Activated T-cell treated with anti-CD3 and anti-CD28 coated beads, Interleukin-2, amount 50 U/mL, for 4 hours (primary cell): ENCODE data around the gene NETO2. TPM values are rescaled to one million over a fixed set of nuclear protein-coding genes. Genes with fewer than 3 reads are reported as not detected.

ENCODE experiments used
- ATAC-seq, 2 donors: fragments of 200-7000 bp; cut with Tn5 transposase; one replicate each; pipeline ENCODE4 v1.10.0; 2021
- DNase-seq: peaks from one replicate; pipeline ENCODE4 v3.0.0-alpha.2; 2020
- H3K27me3 Mint-ChIP-seq: one replicate; pipeline ENCODE4 v1.8.0; 2021; ENCODE audit warnings: low read depth, mixed read lengths
- H3K36me3 Mint-ChIP-seq: one replicate; pipeline ENCODE4 v1.8.0; 2022; ENCODE audit warnings: mixed read lengths; ENCODE audit not compliant: insufficient read depth
- H3K4me1 Mint-ChIP-seq: one replicate; pipeline ENCODE4 v1.8.0; 2021; ENCODE audit warnings: low read depth, mixed read lengths
- H3K4me3 Mint-ChIP-seq: one replicate; pipeline ENCODE4 v1.8.0; 2021; ENCODE audit warnings: mild to moderate bottlenecking, moderate library complexity, mixed read lengths
- H3K9me3 Mint-ChIP-seq: one replicate; pipeline ENCODE4 v1.8.0; 2021; ENCODE audit warnings: mixed read lengths
- total RNA-seq, 3 donors: library from RNA; stranded (reverse); gene quantifications; one replicate each; pipeline ENCODE4 v1.2.1, GENCODE V29; 2021

NETO2 gene
- total RNA-seq, 3 donors from 2014 or later = 22.5 to 28.5 (median 25.7) TPM

DNA sequence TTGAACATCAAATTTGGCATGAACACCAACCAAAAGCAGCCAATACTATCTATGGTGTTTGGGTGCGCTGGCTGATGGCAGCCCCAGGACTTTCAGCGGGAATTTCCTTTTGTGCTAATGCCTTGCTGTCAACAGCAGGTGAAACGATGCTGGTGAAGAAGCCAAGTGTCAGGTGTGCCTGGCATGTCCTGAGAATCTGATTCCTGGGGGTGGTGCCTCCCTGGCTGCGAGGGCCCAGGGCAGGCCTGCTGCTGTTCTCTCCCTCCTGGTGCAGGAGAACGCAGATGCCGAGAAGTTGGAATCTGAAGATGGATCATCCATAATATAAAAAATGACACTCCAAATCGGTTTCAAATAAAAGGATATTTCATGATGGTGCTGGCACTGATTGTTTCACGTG lies 108.3 kb downstream of the NETO2 start:
- DNase-seq (no peak), ATAC-seq (no peak)
- Mint-ChIP-seq H3K4me3 (no peak overlapping the region), H3K9me3 (no peaks in the 10 kb centered on the region), H3K36me3 (no peaks in the 10 kb centered on the region), H3K4me1 (peaks cover 3% of the 10 kb centered on the region), H3K27me3 (no peaks in the 10 kb centered on the region)

DNA sequence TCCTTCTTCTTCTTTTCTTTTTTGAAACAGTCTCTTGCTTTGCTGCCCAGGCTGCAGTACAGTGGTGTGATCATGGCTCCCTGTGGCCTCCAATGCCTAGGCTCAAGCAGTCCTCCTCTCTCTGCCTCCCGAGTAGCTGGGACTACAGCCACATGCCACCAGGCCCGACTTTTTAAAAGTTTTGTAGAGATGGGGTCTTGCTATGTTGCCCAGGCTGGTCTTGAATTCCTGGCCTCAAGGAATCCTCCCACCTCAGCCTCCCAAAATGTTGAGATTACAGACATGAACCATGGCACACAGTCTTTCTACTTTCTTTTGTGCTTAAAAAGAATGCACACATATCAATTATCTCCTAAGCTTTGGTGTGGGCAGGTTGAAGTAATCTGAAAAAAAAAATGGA lies 109.3 kb downstream of the NETO2 start:
- Mint-ChIP-seq H3K27me3 (no peaks in the 10 kb centered on the region), H3K4me3 (no peak overlapping the region), H3K9me3 (no peaks in the 10 kb centered on the region), H3K4me1 (peaks cover 3% of the 10 kb centered on the region), H3K36me3 (no peaks in the 10 kb centered on the region)
- no peak for ATAC-seq
- no peak for DNase-seq

DNA sequence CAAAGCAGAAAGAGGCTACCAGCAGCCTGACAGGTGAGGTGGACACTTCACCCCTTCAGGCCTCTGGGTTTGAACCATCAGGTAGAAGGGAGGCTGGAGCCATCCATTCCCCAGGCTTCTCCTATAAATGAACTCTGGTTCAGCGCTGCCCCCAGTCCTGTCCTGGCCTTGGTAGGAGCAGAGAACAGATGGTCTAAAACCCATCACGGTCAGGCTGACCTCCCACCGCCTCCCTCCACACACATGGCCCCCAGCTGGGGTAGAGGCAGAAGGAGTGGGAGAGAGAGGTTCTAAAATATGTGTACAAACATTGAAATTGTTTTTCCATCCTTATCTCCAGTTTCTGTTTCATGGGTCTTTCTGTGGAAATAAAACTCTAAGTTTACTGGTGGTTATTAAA lies 110.6 kb downstream of the NETO2 start:
- no peaks in the 10 kb centered on the region for H3K36me3 Mint-ChIP-seq
- H3K4me1 Mint-ChIP-seq = peaks cover 1% of the 10 kb centered on the region
- DNase-seq = no peak
- H3K9me3 Mint-ChIP-seq = no peaks in the 10 kb centered on the region
- H3K27me3 Mint-ChIP-seq = no peaks in the 10 kb centered on the region
- H3K4me3 Mint-ChIP-seq = no peak overlapping the region
- no peak for ATAC-seq

DNA sequence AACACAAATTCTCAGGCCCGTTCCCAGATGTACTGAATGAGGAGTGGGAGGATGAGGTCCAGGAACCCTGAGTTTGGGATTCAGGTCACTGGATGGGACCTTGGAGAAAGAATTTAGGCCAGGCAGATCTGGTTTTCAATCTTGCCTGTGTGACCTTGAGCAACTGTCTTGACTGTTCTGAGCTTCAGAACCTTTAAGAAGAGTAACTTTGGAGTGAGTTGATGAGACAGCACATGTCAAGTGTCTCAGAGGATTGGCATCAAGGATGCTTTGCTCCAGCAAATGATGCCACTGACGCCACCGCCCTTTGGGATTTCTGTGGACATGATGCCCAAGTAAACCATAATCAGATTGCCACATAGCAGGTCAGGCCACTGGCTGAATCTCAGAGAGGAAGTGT lies 114.0 kb downstream of the NETO2 start:
- Mint-ChIP-seq H3K4me3 (no peak overlapping the region), H3K9me3 (no peaks in the 10 kb centered on the region), H3K36me3 (no peaks in the 10 kb centered on the region), H3K4me1 (no peaks in the 10 kb centered on the region), H3K27me3 (peaks cover 2% of the 10 kb centered on the region)
- ATAC-seq (no peak), DNase-seq (no peak)

DNA sequence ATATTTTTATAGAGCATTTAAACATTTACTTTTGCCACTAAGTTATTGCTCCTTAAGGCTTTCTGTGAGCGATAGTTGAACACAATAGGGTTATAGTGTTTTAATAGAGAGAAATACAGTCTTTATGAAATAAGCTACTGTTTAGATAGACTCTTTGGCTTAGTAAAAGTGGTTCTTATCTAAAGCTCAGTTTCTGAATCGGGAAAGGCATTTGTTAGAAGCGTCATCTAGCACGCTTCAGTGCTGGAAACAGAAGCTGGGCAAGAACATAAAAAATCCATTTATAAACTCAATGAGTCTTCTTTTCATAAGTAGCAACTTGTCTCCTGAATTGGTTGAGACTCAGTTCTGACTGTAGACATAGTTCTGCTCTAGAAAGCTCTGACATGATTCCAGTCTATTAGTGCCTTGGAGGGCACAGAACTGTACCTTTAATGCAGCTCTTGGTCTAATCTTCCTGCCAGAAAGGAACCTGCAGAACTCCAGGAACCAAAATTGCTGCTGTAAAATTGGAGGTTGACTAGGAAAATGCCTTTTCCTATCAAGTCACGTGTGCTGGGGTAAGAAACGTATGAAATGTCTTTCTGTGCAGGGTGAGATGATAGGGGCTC lies 114.9 kb downstream of the NETO2 start:
- Mint-ChIP-seq H3K4me1 (no peaks in the 10 kb centered on the region), H3K4me3 (no peak overlapping the region), H3K36me3 (no peaks in the 10 kb centered on the region), H3K9me3 (no peaks in the 10 kb centered on the region), H3K27me3 (peaks cover 2% of the 10 kb centered on the region)
- ATAC-seq (no peak), DNase-seq (no peak)

Other genes starting within 250 kb of the NETO2 start
- 100 to 1,000 TPM in 2 of 3 donors, 10 to 100 TPM in 1; 90.0 to 105 (median 102) TPM for gene DNAJA2, start 170.3 kb downstream of the NETO2 start, total RNA-seq